ENCODE results near the gene MUC5B. TPM values are rescaled to one million over a fixed set of nuclear protein-coding genes. Genes with fewer than 3 reads are reported as not detected.
"Not testable (repeated sequence)": the region's sequence is repeated elsewhere in the genome, so short reads cannot be mapped to it uniquely, and the experiment has no call there.

The MUC5B gene, protein sequence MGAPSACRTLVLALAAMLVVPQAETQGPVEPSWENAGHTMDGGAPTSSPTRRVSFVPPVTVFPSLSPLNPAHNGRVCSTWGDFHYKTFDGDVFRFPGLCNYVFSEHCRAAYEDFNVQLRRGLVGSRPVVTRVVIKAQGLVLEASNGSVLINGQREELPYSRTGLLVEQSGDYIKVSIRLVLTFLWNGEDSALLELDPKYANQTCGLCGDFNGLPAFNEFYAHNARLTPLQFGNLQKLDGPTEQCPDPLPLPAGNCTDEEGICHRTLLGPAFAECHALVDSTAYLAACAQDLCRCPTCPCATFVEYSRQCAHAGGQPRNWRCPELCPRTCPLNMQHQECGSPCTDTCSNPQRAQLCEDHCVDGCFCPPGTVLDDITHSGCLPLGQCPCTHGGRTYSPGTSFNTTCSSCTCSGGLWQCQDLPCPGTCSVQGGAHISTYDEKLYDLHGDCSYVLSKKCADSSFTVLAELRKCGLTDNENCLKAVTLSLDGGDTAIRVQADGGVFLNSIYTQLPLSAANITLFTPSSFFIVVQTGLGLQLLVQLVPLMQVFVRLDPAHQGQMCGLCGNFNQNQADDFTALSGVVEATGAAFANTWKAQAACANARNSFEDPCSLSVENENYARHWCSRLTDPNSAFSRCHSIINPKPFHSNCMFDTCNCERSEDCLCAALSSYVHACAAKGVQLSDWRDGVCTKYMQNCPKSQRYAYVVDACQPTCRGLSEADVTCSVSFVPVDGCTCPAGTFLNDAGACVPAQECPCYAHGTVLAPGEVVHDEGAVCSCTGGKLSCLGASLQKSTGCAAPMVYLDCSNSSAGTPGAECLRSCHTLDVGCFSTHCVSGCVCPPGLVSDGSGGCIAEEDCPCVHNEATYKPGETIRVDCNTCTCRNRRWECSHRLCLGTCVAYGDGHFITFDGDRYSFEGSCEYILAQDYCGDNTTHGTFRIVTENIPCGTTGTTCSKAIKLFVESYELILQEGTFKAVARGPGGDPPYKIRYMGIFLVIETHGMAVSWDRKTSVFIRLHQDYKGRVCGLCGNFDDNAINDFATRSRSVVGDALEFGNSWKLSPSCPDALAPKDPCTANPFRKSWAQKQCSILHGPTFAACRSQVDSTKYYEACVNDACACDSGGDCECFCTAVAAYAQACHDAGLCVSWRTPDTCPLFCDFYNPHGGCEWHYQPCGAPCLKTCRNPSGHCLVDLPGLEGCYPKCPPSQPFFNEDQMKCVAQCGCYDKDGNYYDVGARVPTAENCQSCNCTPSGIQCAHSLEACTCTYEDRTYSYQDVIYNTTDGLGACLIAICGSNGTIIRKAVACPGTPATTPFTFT (N-terminal part only)
- total RNA-seq = not detected in 3 replicates

DNA sequence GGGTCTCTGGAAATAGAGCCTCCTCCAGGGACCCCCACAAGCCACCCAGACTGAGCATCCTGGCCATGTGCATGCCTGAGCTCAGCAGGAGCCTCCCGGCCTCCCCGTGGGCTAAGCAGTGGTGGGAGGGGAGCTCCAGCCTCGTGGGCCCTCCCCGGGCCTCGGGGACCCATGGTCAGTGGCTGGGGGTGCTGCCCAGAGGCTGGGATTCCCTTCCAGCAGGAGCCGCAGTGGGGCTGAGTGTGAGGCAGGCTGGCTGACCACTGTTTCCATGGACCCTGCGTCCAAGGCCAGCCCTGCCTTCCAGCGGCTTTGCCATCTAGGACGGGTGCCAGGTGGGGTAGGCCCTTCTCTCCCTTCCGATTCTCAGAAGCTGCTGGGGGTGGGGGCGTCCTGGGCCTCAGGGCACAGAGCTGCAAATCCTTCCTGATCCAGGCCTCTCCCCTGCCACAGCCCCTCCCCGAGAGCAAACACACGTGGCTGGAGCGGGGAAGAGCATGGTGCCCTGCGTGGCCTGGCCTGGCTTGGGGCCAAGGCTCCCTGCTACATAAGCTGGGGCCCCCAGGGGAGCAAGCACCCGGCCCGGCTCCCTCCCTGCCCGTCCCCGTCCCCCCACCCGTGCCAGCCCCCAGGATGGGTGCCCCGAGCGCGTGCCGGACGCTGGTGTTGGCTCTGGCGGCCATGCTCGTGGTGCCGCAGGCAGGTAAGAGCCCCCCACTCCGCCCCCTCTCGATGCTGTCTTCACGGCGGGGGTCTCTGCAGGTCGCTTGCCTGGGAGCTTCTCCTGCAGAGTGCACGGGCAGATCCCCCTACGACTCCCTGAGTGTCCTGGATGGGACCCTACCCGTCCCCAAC, at the start of gene MUC5B:
MUC5B (plus strand) TSS at position 576 of the 855 bp plus-strand sequence; CDS start at position 634, 58 bp downstream.
- Mint-ChIP-seq H3K36me3 (no peaks in the 10 kb centered on the region), H3K4me3 (no peak within 1 kb of the TSS), H3K4me1 (no peaks in the 10 kb centered on the region), H3K27me3 (ENCODE audit: low read depth) (peaks cover 9% of the 10 kb centered on the region), H3K9me3 (no peaks in the 10 kb centered on the region), H3K27ac (no peak within 1 kb of the TSS)
- TF ChIP-seq, protein P1, sequence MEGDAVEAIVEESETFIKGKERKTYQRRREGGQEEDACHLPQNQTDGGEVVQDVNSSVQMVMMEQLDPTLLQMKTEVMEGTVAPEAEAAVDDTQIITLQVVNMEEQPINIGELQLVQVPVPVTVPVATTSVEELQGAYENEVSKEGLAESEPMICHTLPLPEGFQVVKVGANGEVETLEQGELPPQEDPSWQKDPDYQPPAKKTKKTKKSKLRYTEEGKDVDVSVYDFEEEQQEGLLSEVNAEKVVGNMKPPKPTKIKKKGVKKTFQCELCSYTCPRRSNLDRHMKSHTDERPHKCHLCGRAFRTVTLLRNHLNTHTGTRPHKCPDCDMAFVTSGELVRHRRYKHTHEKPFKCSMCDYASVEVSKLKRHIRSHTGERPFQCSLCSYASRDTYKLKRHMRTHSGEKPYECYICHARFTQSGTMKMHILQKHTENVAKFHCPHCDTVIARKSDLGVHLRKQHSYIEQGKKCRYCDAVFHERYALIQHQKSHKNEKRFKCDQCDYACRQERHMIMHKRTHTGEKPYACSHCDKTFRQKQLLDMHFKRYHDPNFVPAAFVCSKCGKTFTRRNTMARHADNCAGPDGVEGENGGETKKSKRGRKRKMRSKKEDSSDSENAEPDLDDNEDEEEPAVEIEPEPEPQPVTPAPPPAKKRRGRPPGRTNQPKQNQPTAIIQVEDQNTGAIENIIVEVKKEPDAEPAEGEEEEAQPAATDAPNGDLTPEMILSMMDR (IDR thresholded peaks at IDR 0.05; ENCODE audit: unreplicated experiment) = no peak
- DNase-seq (ENCODE audit: low spot score in 2 of 2, unreplicated experiment in 2 of 2) = peak in 1 of 2 experiments; percentile 18

DNA sequence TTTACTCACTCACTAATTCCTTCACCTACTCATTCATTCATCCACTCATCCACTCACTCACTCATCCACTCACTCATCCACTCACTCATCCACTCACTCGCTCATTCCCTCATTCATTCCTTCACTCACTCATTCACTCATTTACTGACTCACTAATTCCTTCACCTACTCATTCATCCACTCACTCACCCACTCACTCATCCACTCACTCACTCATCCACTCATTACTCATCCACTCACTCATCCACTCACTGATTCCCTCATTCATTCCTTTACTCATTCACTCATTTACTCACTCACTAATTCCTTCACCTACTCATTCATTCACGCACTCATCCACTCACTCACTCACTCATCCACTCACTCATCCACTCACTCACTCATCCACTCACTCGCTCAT, 49.5 kb upstream of the MUC5B start:
- not testable (repeated sequence) for DNase-seq (ENCODE audit: low spot score in 2 of 2, unreplicated experiment in 2 of 2); H3K36me3 Mint-ChIP-seq; H3K9me3 Mint-ChIP-seq; H3K4me3 Mint-ChIP-seq; H3K27ac Mint-ChIP-seq; H3K27me3 Mint-ChIP-seq (ENCODE audit: low read depth); H3K4me1 Mint-ChIP-seq

DNA sequence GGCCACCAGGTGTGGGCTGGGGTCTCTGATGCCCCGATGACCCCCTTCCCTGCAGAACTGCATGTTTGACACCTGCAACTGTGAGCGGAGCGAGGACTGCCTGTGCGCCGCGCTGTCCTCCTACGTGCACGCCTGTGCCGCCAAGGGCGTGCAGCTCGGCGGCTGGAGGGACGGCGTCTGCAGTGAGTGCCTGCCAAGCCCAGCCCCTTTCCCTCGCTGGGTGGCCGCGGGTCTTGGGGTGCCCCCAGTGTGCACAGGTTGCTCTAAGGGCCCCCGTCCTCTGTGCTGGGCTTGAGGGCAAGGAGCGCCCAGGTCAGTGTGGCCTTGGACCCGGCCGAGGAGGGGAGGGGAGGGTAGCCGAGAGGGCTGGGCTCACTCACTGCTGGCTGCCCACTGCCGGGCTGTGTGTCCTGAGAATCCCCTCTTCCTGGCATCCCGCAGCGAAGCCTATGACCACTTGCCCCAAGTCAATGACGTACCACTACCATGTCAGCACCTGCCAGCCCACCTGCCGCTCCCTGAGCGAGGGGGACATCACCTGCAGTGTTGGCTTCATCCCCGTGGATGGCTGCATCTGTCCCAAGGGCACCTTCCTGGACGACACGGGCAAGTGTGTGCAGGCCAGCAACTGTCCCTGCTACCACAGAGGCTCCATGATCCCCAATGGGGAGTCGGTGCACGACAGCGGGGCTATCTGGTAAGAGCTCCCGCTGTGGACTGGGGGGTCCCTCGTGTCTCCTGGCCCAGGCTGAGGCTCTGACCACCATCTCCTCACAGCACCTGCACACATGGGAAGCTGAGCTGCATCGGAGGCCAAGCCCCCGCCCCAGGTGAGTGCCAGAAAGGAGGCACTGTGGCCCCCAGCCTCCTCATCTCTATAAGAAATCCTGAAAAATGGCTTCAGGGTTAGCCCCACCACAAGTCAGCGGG, 48.2 kb upstream of the MUC5B start:
- no peaks in the 10 kb centered on the region for H3K27me3 Mint-ChIP-seq (ENCODE audit: low read depth)
- no peak for DNase-seq (ENCODE audit: low spot score in 2 of 2, unreplicated experiment in 2 of 2)
- H3K27ac Mint-ChIP-seq = no peak overlapping the region
- no peaks in the 10 kb centered on the region for H3K36me3 Mint-ChIP-seq
- no peaks in the 10 kb centered on the region for H3K4me1 Mint-ChIP-seq
- H3K4me3 Mint-ChIP-seq = no peak overlapping the region
- TF ChIP-seq, protein P1 (IDR thresholded peaks at IDR 0.05; ENCODE audit: unreplicated experiment) = no peak
- H3K9me3 Mint-ChIP-seq = peaks cover 8% of the 10 kb centered on the region

DNA sequence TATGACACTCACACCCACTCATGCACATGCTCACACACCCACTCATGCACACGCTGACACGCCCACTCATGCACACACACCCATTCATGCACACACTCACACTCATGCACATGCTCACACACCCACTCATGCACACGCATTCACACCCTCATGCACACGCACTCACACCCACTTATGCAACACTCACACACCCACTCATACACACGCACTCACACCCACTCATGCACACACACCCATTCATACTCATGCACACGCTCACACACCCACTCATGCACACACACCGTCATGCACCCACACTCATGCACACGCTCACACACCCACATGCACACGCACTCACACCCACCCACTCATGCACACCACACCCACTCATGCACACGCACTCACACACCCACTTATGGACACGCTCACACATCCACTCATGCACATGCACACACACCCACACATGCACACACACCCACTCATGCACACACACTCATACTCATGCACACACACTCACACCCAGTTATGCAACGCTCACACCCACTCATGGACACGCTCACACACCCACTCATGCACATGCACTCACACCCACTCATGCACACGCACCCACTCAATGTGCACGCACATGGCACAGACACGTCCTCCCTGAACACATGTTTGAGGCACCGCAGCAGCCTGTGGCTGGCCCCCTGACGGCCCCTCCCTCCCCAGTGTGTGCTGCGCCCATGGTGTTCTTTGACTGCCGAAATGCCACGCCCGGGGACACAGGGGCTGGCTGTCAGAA, 47.2 kb upstream of the MUC5B start:
- Mint-ChIP-seq H3K36me3 (no peaks in the 10 kb centered on the region), H3K27ac (no peak overlapping the region), H3K4me1 (no peaks in the 10 kb centered on the region), H3K9me3 (peaks cover 8% of the 10 kb centered on the region), H3K27me3 (ENCODE audit: low read depth) (no peaks in the 10 kb centered on the region), H3K4me3 (no peak overlapping the region)
- TF ChIP-seq, protein P1 (IDR thresholded peaks at IDR 0.05; ENCODE audit: unreplicated experiment) = no peak
- no peak for DNase-seq (ENCODE audit: low spot score in 2 of 2, unreplicated experiment in 2 of 2)

All from mesothelial cell of epicardium (in vitro differentiated cells).